Inflammatory macrophage treated with lipopolysaccharide for 4 hours (primary cell): Measurements from ENCODE around the gene CTNNA3.
"Not testable (repeated sequence)": the region's sequence is repeated elsewhere in the genome, so short reads cannot be mapped to it uniquely, and the experiment has no call there.

Experiments used
- DNase-seq: peaks from one replicate; pipeline ENCODE4 v3.0.0-alpha.2; 2020

Gene CTNNA3

DNA sequence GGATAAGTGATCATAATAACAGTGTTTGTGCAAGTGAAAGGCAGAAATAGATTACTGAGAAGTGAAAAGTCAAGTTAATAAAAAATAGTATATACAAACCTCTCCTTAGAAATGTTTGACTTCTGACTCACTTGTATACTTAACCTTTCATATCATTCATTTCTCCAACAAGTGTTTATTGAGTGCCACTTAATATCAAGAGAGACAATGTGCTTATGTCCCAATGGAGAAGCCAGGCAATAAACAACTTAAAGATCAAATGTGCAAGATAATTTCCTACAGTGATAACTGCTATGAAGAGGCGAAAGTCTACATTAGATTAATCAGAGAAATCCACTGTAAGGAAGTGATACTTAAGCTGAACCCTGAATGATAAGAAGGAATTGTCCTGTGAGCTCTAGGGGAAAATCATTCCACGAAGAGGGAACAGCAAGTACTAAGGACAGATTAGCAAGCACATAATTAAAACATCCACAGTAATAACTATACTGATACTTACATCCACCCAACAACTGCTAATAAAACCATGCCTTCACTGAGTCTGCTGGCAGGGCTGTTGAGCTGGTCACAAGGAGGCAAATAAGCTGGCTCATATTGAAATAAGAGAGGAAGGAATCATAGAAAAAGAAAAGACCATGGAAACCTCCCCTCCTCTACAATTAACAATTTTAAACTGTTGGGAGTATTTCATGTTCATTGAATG is 203.5 kb downstream of the CTNNA3 start:
- no peak for DNase-seq

DNA sequence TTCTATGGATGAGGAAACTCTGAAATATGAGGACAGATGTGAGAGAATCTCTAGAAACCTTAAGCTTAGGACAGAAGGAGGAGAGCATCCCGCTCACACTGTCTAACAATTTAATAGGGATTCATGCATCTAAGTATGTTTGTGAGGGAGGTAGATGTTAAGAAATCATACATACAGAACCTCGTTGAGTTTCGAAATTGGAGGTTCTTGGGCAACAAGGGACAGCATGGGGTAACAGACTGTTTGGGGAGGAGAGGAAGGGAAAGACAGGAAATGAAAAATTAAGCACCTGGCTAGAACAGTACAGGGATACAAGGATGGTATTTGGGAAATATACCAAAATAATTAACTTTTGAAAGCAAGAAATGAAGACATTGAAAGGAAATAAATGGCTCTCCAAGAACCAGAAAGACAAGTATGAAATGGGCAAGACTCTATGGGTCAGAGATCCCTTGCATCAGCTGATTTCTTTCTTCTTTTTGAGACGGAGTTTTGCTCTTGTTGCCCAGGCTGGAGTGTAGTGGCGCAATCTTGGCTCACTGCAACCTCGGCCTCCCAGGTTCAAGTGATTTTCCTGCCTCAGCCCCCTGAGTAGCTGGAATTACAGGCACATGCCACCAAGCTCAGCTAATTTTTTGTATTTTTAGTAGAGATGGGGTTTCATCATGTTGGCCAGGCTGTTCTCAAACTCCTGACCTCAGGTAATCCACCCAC is 207.9 kb downstream of the CTNNA3 start:
- DNase-seq, result no peak

DNA sequence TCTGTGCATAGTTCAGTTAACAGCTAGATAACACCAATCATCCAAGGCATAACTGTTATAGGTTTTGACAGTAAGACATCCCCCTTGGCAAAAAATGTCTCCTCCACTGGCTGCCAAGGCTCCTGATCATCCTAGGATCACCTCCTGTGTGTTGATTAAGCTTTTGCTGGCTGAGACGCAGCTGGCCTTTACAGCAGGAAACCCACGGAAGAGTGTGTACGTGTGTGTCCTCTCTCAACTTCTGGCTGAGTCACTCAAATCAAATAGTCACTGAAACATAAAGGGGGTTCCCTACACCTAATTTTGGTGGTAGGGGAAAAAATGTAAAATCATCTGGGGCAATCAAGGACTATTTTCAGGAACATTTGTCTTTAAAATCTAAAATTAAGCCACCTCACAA is 208.8 kb downstream of the CTNNA3 start:
- DNase-seq, result no peak

DNA sequence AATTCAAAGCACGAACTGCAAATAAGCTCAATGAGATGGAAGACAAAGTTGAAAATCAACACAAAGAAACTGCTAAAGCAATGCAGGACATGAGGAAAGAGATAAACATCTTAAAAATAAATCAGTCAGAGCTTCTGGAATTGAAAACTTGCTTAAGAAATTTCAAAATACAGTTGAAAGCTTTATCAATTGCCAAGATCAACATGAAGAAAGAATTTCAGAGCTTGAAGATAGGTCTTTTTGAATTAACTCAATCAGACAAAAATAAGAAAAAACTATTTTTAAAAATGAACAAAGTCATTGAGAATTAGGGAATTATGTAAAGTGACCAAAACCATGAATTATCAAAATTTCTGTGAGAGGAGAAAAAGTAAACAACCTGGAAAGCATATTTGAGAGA is 218.1 kb downstream of the CTNNA3 start:
- no peak for DNase-seq

DNA sequence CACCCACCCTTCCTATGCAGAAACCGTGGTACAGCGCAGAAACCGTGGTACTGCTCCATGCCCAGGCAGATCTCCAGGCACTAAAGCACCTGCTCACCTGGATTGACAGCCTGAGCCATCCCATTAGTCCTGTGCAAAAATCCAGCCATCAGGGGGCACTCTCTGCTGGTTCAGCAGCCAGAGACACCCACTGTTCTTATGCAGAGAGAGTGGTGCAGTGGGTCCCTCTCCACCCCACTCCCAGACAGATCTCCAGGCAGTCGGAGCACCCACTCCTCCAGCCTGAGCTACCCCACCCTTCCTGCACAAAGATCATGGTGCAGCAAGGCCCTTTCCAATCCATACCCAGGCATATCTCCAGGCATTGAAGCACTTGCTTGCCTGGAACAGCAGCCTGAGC is 219.8 kb downstream of the CTNNA3 start:
- no peak for DNase-seq

DNA sequence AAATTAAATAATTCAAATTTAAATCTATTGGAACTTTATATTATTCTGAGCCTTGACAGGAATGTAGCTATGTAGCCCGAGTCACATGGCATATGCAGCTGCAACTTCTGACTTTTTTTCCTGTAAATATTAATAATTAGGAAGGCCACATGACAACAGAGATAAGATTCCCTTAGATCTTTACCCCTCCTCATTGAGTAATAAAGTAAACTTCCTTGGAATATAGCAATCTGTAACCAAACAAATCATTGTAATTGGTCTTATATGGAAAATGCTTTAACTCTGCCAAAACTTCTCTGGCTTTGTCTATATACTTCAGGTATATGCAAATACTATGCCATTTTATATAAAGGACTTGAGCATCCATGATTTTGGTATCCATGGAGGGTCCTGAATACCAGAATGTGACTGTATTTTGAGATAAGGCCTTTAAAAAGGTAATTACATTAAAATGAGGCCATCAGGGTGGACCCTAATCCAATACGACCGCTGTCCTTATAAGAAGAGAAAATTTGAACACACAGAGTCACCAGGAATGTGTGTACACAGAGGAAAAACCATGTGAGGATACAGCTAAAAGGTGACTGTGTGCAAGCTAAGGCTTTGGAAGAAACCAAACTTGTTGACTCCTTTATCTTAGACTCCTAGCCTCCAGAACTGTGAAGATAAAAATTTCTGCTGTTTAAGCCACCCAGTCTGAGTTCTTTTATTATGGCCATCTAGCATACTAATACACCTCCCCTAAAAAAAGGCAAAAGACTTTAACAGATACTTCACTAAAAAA is 222.0 kb downstream of the CTNNA3 start:
- DNase-seq, result no peak

DNA sequence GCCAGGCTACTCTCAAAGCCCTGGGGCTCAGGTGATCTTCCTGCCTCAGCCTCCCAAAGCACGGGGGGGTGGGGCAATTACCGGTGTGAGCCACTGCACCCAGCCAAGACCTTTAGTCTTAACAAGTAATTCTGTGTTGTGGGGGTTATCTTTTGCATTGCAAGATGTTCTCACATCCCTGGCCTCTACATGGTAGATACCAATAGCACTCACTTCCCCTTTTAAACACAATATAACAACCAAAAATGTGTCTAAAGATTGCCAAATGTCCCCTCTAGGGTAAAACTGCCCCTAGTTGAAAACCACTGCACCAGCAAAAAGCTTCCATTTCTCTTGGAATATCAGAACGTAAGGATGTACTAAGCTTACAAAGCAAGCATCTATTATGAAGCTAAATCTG is 225.0 kb downstream of the CTNNA3 start:
- no peak for DNase-seq

DNA sequence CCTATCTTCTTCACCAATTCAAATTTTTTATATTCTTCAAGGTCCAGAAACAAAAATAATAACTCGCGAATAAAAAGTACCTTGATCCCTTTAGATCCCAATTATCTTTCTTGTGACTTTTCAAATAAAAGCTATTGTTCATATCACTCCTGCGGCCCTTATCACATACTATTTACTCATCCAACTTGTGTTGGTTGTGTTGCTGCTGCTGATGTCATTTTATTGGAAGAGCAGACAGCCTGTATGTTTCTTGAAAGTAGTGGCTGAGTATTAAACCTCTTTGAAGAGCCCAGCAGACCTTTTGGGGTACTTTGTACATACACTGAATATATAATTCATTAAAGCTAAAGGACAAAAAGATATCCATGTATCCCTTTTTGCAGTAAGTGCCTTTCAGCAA is 231.7 kb downstream of the CTNNA3 start:
- DNase-seq, result no peak

DNA sequence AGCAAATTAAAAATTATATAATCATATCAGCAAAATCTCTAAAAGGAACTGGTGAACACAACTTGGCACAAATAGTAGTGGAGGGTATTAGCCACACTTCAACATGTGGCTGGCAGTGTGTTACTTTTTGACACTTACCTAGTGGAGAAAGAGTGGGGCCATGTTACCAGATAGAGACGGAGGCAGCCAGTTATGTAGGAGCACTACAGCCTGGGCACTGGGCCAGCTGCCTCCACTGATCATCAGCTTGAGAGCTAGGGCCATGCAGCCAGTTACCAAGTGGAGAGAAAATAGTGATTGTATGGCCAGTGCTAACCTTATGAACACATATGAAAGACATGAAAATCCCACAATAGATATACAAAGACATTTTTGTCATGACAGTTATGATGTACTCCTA is 243.1 kb downstream of the CTNNA3 start:
- DNase-seq, result no peak

DNA sequence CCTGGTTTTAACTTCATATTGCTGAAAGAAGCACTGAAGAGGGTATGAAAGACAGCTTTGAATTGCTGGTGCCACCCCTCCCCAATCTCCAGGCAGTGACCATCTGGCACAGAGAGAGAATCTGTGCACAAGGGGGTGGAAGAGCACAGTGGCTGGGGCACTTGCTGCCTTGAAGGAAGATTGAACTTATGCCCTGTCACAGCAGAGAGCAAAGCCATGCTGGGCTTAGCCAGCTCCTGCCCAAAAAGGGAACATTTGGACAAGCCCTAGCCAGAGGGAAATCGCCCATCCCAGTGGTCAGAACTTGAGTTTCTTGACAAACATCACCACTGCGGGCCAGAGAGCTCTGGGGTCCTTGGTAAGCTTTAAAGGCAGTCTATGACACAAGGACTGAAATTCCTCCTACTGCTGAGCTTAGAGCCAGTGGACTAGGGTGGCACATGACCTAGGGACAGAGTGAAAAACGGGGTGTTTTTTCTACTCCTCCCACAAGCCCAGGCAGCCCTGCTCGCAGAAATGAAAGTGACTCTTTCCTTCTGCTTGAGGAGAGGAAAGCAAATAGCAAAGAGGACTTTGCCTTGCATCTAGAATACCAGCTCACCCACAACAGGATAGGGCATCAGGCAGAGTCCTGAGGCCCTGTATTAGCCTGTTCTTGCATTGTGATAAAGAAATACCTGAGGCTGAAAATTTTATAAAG is 257.2 kb downstream of the CTNNA3 start:
- DNase-seq, result no peak

DNA sequence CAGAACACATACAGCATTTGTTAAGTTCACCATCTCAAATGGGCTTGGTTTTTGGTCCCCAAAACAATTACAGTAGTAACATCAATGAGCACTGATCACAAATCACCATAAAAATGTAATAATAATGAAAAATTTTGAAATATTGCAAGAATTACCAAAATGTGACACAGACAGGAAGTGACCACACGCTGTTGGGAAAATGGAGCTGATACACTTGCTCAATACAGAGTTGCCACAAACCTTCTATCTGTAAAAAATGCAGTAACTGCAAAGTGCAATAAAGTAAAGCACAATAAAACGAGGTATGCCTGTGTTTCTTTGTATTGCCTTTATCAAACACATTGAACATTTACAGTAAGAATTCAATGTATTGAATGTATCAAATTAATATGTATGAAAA is 262.7 kb downstream of the CTNNA3 start:
- peak; percentile 14 for DNase-seq

DNA sequence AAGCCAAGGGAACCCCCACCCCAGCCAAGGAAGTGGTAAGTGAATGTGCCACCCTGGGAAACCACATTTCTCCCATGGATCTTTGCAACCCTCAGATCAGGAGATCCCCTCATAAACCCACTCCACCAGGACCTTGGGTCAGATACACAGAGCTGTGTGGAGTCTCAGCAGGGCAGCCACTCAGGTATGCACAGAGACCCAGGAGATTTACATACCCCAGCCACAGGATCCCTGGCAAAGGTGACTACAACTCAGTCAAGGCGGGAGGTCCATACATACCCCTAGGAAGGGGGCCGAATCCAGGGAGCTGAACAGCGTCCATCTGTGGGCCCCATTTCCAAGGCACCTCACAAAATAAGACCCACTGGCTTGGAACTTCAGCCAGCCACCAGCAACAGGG is 293.4 kb downstream of the CTNNA3 start:
- no peak for DNase-seq

DNA sequence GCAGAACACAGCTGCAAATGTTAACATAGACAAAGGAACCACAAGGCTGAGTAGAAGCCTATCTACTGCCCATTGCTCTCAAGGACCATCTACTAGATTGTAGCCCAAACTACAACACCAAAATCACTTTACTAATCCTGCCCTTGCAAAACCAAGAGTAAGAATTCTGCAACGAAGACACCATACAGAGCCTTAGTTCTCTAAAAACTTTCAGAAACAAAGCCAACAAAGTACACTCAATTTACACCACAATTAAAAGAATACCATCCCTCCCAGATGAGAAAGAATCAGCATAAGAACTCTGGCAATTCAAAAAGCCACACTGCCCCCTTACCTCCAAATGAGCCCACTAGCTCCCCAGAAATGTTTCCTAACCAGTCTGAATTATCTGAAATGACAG is 294.3 kb downstream of the CTNNA3 start:
- no peak for DNase-seq

DNA sequence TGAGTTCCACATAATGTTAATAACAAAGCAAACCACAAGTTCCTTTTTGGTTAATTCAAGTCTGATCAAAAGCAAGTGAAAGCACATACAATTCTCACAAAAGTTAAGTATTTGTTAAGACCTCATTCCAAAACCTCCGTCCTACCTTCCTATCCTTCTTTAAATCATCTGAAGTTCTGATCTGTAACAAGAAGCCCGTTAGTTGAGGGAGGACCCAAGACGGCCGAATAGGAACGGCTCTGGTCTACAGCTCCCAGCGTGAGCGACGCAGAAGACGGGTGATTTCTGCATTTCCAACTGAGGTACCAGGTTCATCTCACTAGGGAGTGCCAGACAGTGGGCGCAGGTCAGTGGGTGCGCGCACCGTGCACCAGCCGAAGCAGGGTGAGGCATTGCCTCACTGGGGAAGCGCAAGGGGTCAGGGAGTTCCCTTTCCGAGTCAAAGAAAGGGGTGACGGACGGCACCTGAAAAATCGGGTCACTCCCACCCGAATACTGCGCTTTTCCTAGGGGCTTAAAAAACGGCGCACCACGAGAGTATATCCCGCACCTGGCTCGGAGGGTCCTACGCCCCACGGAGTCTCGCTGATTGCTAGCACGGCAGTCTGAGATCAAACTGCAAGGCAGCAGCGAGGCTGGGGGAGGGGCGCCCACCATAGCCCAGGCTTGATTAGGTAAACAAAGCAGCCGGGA is 309.0 kb downstream of the CTNNA3 start:
- not testable (repeated sequence) for DNase-seq

DNA sequence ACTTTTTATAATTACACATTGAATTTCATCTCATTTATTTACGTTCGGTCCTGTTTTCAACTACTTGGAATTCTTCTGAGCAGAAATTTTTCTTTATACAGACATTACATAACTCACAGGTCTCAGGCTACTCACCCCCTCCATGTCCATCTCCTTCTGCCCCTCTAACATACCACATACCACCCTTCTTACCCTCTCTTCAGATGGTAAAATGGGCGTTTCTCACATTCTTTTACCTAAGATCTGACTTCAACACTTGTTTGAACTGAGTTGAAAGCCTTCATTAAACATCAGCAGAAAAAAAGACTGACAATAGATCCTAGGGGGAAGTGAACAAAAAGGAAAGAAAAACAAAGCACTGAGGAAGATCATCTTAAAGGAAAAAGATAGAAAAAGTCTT is 309.7 kb downstream of the CTNNA3 start:
- no peak for DNase-seq

DNA sequence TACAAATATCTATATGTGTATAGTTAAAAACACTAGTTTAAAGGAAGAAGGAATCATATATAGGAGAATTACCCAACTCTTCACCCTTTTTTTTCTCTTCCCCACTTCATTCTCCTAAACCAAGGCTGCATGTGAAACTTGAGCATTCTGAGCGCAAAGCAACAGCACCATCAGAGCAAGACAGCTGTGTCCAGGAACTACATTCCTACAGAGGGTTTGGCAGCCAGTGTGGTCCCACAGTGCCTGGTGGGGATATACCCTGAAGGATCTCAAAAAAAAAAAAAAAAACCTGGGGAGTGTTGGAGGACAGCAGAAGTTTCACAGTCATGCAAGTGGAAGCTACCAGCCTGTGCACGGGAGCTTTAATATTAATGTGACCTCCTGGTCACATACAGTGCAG is 310.4 kb downstream of the CTNNA3 start:
- DNase-seq, result no peak

DNA sequence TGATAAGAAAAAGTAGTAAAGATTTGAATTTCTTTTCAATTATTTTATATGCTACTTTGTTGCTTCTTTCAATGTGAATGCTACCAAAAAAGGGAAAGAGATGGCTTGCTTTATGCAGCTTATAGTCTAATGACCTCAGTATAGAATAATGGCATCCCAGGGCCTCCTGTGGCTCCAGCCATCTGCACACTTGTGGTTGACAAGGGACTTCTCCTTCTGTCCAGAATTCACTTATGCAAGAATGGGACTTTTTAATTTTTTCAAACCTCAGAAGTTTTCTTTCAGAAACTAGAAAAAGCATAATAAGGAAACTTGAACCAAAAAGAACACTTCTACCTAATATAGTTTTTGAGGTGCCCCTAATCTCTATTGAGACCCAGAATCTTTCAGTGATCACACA is 310.9 kb downstream of the CTNNA3 start:
- DNase-seq, result no peak

DNA sequence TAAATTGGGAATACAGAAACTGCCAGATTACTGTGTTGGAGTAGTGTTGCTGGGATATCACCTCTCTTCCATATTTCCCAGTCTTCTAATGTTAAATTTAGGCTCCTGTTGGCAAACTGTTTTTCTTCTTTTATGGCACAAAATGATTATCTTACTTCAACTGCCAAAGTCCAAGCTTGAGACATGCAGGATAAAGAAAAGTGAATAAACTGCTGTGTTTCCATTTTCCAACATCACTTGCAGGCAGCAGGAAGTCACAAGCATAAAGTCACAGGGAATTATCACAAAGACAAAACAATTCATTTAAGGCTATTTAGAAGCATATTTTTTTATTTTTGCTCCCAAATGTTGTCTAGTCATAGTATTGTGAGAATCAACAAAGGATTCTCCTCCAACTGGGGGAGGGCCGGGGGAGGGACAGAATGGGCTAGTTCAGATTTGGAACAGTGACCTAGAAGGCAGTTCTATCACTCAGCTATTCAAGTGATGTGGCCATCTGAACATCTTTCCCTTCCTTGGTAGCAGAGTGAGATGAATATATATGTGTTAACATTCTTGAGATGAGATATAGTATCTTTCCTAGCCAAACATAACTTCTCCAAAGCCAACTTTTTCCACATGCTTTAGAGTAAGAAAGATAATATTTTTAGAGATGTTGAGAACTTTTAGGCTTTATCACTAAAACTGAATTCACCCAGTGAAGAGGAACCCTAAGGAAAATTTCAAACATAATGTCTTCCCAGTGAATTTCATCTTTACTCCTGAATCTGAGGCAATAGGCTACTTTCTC is 364.7 kb downstream of the CTNNA3 start:
- DNase-seq, result no peak

DNA sequence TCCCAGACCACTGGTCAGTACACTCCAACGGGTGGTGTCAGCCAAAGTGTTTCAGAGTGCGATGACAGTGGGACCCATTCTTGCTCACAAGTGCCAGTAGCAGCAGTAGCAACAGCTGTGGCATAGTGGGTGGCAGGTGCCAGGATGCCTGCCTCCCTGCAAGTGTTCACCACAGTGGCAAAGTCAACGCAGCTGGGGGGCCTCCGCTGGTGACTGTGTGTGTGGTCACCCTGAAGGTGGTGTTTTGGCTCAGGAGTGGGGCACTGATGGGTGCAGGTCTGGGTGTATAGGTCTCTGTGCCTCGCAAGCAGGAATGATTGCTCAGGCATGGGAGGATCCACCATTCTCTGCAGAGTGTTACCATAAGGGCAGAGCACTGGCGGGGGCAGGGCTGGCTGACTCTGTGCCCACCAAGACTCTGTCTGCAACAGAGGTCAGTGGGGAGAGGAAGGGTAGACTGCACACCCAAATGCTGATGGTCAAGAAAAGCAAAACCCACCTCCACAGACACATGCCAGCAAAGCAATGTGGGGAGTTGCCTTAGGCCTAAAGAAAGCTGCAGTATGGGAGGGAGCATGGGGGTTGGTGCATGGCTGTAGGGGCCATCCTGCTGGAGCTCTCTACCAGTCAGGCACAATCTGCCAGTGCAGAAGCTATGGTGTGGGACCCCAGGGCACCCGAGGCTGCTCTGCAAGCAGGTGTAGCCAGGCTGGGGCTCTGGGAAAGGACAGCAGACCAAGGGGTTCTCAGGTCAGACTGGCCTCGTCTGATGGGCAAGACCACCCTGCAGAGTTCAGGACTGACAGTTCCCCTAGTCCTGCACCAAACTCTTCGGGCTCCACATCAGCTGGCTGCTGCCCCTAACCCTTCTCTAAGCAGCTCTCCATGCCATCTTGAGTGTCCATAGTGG is 368.1 kb downstream of the CTNNA3 start:
- no peak for DNase-seq

DNA sequence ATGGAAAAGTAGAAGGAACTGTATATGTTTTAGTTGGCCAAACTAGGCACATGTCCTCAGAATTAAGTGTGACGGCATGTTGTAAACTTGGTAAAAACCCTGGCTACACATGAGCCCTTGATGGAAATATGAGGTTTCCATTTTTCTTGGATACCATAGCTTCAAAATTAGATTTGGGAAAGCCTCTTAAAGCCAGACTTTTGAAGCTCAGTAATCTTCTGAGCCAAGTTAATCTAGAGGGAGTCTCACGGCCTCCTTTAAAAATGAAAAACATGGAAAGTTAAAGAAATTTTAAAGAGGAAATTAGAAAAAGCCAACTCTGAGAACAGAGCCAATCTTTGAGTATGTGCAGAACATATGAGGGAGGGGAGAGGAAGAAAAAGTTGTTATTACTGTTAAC is 376.0 kb downstream of the CTNNA3 start:
- DNase-seq, result no peak

DNA sequence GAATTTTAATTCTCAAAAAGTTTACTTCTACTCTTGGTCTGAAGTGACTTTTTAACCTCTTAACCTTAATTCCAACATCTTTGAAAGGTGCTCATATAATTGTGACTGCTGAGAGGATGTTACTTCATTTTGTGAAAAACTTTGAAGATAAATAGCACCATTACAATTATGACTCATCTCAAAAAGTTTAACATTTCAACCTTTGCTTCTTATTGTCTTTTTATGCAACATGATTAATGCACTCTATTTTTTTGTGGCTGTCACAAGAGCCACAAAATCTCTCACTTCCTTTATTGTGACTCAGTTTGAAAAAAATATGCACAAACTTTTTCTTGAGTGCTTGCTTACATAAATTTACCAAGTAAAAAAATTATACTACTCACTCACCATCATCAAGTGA is 387.1 kb downstream of the CTNNA3 start:
- no peak for DNase-seq
